ENCODE data around the gene IFT122. TPM values are rescaled to one million over a fixed set of nuclear protein-coding genes. Genes with fewer than 3 reads are reported as not detected.
A peak's percentile ranks its signal among the peaks of the same experiment; 100 is the strongest.

IFT122 gene
- total and polyA plus RNA-seq, 2 experiments from 2014 or later, result 10.2 to 38.8 TPM

DNA sequence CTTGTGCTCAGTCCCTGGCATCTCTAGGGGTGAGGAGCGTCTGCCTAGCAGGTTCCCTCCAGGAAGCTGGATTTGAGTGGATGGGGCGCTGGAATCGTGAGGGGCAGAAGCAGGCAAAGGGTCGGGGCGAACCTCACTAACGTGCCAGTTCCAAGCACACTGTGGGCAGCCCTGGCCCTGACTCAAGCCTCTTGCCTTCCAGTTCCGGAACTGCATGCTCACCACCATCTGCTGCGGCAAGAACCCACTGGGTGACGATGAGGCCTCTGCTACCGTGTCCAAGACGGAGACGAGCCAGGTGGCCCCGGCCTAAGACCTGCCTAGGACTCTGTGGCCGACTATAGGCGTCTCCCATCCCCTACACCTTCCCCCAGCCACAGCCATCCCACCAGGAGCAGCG, 93.4 kb downstream of the IFT122 start:
- no peak overlapping the region for H3K27ac Mint-ChIP-seq
- no peaks in the 10 kb centered on the region; the same call in 2 of the 3 replicates for H3K36me3 Mint-ChIP-seq (ENCODE audit: low read depth)
- no peaks in the 10 kb centered on the region for H3K36me3 ChIP-seq (ENCODE audit: insufficient read depth)
- no peaks in the 10 kb centered on the region for H3K27me3 ChIP-seq (ENCODE audit: insufficient read depth)
- ATAC-seq, result no peak
- no peak overlapping the region for H3K4me3 Mint-ChIP-seq
- no peak overlapping the region for H2AFZ ChIP-seq
- no peaks in the 10 kb centered on the region for H3K9me3 Mint-ChIP-seq
- DNase-seq (ENCODE audit: low spot score), result no peak
- H3K4me3 ChIP-seq, result no peak overlapping the region
- TF ChIP-seq NANOG (IDR thresholded peaks at IDR 0.05; ENCODE audit: borderline replicate concordance) (no peak), STAT1 (IDR thresholded peaks at IDR 0.05; ENCODE audit: unreplicated experiment) (no peak), POLR2AphosphoS5 (IDR thresholded peaks at IDR 0.05; ENCODE audit: low read depth) (no peak), ZNF114 (CRISPR knock-in tag; IDR thresholded peaks at IDR 0.05) (no peak), ZNF331 (CRISPR knock-in tag; IDR thresholded peaks at IDR 0.05; ENCODE audit: low read depth) (no peak)
- TF ChIP-seq, protein P1, sequence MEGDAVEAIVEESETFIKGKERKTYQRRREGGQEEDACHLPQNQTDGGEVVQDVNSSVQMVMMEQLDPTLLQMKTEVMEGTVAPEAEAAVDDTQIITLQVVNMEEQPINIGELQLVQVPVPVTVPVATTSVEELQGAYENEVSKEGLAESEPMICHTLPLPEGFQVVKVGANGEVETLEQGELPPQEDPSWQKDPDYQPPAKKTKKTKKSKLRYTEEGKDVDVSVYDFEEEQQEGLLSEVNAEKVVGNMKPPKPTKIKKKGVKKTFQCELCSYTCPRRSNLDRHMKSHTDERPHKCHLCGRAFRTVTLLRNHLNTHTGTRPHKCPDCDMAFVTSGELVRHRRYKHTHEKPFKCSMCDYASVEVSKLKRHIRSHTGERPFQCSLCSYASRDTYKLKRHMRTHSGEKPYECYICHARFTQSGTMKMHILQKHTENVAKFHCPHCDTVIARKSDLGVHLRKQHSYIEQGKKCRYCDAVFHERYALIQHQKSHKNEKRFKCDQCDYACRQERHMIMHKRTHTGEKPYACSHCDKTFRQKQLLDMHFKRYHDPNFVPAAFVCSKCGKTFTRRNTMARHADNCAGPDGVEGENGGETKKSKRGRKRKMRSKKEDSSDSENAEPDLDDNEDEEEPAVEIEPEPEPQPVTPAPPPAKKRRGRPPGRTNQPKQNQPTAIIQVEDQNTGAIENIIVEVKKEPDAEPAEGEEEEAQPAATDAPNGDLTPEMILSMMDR (conservative IDR thresholded peaks at IDR 0.05; ENCODE audit: low read depth in 2 of 2), result no peak
- TF ChIP-seq, protein P2, sequence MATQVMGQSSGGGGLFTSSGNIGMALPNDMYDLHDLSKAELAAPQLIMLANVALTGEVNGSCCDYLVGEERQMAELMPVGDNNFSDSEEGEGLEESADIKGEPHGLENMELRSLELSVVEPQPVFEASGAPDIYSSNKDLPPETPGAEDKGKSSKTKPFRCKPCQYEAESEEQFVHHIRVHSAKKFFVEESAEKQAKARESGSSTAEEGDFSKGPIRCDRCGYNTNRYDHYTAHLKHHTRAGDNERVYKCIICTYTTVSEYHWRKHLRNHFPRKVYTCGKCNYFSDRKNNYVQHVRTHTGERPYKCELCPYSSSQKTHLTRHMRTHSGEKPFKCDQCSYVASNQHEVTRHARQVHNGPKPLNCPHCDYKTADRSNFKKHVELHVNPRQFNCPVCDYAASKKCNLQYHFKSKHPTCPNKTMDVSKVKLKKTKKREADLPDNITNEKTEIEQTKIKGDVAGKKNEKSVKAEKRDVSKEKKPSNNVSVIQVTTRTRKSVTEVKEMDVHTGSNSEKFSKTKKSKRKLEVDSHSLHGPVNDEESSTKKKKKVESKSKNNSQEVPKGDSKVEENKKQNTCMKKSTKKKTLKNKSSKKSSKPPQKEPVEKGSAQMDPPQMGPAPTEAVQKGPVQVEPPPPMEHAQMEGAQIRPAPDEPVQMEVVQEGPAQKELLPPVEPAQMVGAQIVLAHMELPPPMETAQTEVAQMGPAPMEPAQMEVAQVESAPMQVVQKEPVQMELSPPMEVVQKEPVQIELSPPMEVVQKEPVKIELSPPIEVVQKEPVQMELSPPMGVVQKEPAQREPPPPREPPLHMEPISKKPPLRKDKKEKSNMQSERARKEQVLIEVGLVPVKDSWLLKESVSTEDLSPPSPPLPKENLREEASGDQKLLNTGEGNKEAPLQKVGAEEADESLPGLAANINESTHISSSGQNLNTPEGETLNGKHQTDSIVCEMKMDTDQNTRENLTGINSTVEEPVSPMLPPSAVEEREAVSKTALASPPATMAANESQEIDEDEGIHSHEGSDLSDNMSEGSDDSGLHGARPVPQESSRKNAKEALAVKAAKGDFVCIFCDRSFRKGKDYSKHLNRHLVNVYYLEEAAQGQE (IDR thresholded peaks at IDR 0.05; ENCODE audit: unreplicated experiment), result no peak
- no peaks in the 10 kb centered on the region for H3F3A ChIP-seq (replicated peaks; ENCODE audit: low read depth)
- H3K9me2 ChIP-seq (ENCODE audit: insufficient read depth), result peaks cover 11% of the 10 kb centered on the region; the same call in 1 of the 2 replicates
- H3K27ac ChIP-seq (ENCODE audit: low read depth), result no peak overlapping the region
- no peaks in the 10 kb centered on the region for H4K20me1 ChIP-seq (replicated peaks; ENCODE audit: insufficient read depth)
- H3K79me2 ChIP-seq (replicated peaks; ENCODE audit: insufficient read depth), result no peaks in the 10 kb centered on the region
- peaks cover 11% of the 10 kb centered on the region; the same call in 1 of the 2 replicates for H3K4me1 ChIP-seq (ENCODE audit: insufficient read depth)
- peaks cover 22% of the 10 kb centered on the region for H3K27me3 Mint-ChIP-seq (ENCODE audit: insufficient read depth, low read depth, poor library complexity)
- no peak overlapping the region for H3K4me2 ChIP-seq
- H3K4me1 Mint-ChIP-seq, result peaks cover 37% of the 10 kb centered on the region

DNA sequence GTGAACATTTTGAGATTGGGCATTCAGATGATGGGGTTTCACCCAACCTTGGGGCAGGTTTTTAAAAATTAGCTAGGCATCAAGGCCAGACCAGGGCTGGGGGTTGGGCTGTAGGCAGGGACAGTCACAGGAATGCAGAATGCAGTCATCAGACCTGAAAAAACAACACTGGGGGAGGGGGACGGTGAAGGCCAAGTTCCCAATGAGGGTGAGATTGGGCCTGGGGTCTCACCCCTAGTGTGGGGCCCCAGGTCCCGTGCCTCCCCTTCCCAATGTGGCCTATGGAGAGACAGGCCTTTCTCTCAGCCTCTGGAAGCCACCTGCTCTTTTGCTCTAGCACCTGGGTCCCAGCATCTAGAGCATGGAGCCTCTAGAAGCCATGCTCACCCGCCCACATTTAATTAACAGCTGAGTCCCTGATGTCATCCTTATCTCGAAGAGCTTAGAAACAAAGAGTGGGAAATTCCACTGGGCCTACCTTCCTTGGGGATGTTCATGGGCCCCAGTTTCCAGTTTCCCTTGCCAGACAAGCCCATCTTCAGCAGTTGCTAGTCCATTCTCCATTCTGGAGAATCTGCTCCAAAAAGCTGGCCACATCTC, 94.5 kb downstream of the IFT122 start:
- no peak overlapping the region for H3K27ac Mint-ChIP-seq
- Histone ChIP-seq H3K4me1 (ENCODE audit: insufficient read depth) (peaks cover 21% of the 10 kb centered on the region; the same call in 1 of the 2 replicates), H3K9me2 (ENCODE audit: insufficient read depth) (peaks cover 11% of the 10 kb centered on the region; the same call in 1 of the 2 replicates), H3F3A (replicated peaks; ENCODE audit: low read depth) (no peaks in the 10 kb centered on the region), H3K4me2 (no peak overlapping the region; the same call in 1 of the 2 replicates), H3K79me2 (replicated peaks; ENCODE audit: insufficient read depth) (no peaks in the 10 kb centered on the region), H3K27ac (ENCODE audit: low read depth) (no peak overlapping the region), H4K20me1 (replicated peaks; ENCODE audit: insufficient read depth) (no peaks in the 10 kb centered on the region), H3K36me3 (ENCODE audit: insufficient read depth) (no peaks in the 10 kb centered on the region), H3K4me3 (no peak overlapping the region), H2AFZ (no peak overlapping the region), H3K27me3 (ENCODE audit: insufficient read depth) (no peaks in the 10 kb centered on the region)
- DNase-seq (ENCODE audit: low spot score), result peak; percentile 36
- peaks cover 17% of the 10 kb centered on the region for H3K27me3 Mint-ChIP-seq (ENCODE audit: insufficient read depth, low read depth, poor library complexity)
- no peak for ATAC-seq
- no peaks in the 10 kb centered on the region; the same call in 2 of the 3 replicates for H3K36me3 Mint-ChIP-seq (ENCODE audit: low read depth)
- no peak overlapping the region for H3K4me3 Mint-ChIP-seq
- H3K9me3 Mint-ChIP-seq, result no peaks in the 10 kb centered on the region
- H3K4me1 Mint-ChIP-seq, result peaks cover 44% of the 10 kb centered on the region
- TF ChIP-seq EZH2phosphoT487 (IDR thresholded peaks at IDR 0.05; ENCODE audit: unreplicated experiment) (no peak), POLR2AphosphoS5 (IDR thresholded peaks at IDR 0.05; ENCODE audit: low read depth) (no peak), ZNF331 (CRISPR knock-in tag; IDR thresholded peaks at IDR 0.05; ENCODE audit: low read depth) (no peak), ZNF114 (CRISPR knock-in tag; IDR thresholded peaks at IDR 0.05) (no peak), CREB1 (CRISPR knock-in tag; IDR thresholded peaks at IDR 0.05; ENCODE audit: low read depth) (no peak)
- TF ChIP-seq, protein P3, sequence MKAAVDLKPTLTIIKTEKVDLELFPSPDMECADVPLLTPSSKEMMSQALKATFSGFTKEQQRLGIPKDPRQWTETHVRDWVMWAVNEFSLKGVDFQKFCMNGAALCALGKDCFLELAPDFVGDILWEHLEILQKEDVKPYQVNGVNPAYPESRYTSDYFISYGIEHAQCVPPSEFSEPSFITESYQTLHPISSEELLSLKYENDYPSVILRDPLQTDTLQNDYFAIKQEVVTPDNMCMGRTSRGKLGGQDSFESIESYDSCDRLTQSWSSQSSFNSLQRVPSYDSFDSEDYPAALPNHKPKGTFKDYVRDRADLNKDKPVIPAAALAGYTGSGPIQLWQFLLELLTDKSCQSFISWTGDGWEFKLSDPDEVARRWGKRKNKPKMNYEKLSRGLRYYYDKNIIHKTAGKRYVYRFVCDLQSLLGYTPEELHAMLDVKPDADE (IDR thresholded peaks at IDR 0.05), result no peak
- TF ChIP-seq, protein P1 (conservative IDR thresholded peaks at IDR 0.05; ENCODE audit: low read depth in 2 of 2), result no peak
- TF ChIP-seq, protein P2 (IDR thresholded peaks at IDR 0.05; ENCODE audit: unreplicated experiment), result no peak
